Esophagus (tissue), 2 donors: ENCODE data around the gene STAT3. TPM values are rescaled to one million over a fixed set of nuclear protein-coding genes. Genes with fewer than 3 reads are reported as not detected.

Experiments
- H3K27ac ChIP-seq, 2 donors: one replicate each; pipeline ENCODE4 v1.5.1; 2013; ENCODE audit warnings: low read depth in 2 of 2, mild to moderate bottlenecking in 2 of 2, inconsistent platforms in 1 of 2, low read length in 1 of 2, moderate library complexity in 1 of 2
- H3K27me3 ChIP-seq, 2 donors: one replicate each; pipeline ENCODE4 v1.6.1; 2013; ENCODE audit warnings: low read length in 2 of 2, control low read depth in 1 of 2, mild to moderate bottlenecking in 1 of 2; ENCODE audit not compliant: insufficient read depth in 2 of 2, control insufficient read depth in 1 of 2
- H3K36me3 ChIP-seq, 2 donors: one replicate each; pipeline ENCODE4 v1.6.1; 2013; ENCODE audit warnings: low read length in 1 of 2; ENCODE audit not compliant: control insufficient read depth in 2 of 2, insufficient read depth in 2 of 2
- H3K4me1 ChIP-seq, 2 donors: one replicate each; pipeline ENCODE4 v1.6.1; 2013; ENCODE audit warnings: low read length in 1 of 2; ENCODE audit not compliant: control insufficient read depth in 2 of 2, insufficient read depth in 2 of 2
- H3K4me3 ChIP-seq, 2 donors: one replicate each; pipeline ENCODE4 v1.5.1; 2013; ENCODE audit warnings: low read length in 2 of 2, mild to moderate bottlenecking in 2 of 2, low read depth in 1 of 2, moderate library complexity in 1 of 2
- H3K9me3 ChIP-seq, 2 donors: one replicate each; pipeline ENCODE4 v1.6.1; 2013; ENCODE audit warnings: mild to moderate bottlenecking in 2 of 2, low read depth in 1 of 2, low read length in 1 of 2, moderate library complexity in 1 of 2; ENCODE audit not compliant: control insufficient read depth in 2 of 2, insufficient read depth in 1 of 2
- WGBS, 2 donors: extraction: QIAGEN DNeasy Blood & Tissue Kit; methylation state at CpG; one replicate each; pipeline ENCODE4 v1.1.7; 2013; 5-methylcytosine and 5-hydroxymethylcytosine counted together
- polyA plus RNA-seq, 2 donors: library from polyadenylated mRNA; stranded (reverse); fragments of 200-250 nt; gene quantifications; one replicate each; pipeline ENCODE4 v1.2.3, GENCODE V29; 2013
- donor health status: healthy with polysubstance abuse.
- donor health status: Bipolar disorder and iron deficiency.

Gene STAT3
- polyA plus RNA-seq, 2 donors: 30.8 to 64.2 TPM

- Histone ChIP-seq H3K4me3 (no peak overlapping the region), H3K27ac (peak overlapping the region; percentile 62 to 86), H3K27me3 (no peaks in the 10 kb centered on the region), H3K4me1 (no peaks in the 10 kb centered on the region), H3K9me3 (no peaks in the 10 kb centered on the region), H3K36me3 (peaks cover 12 to 22% of the 10 kb centered on the region in 2 donors)
- 20 to 25% methylated on average over 53 to 54 of the region's 54 CpGs for WGBS, 2 donors
These were observed 75.7 kb downstream of the STAT3 start for GRCh38 chr17:42312285-42313130.

- Histone ChIP-seq H3K4me1 (no peaks in the 10 kb centered on the region), H3K4me3 (no peak overlapping the region), H3K36me3 (peaks cover 12 to 22% of the 10 kb centered on the region in 2 donors), H3K27ac (peak overlapping the region; percentile 62 to 86), H3K27me3 (no peaks in the 10 kb centered on the region), H3K9me3 (no peaks in the 10 kb centered on the region)
- 23 to 26% methylated on average over 5 of the region's 5 CpGs for WGBS, 2 donors
These were observed 76.3 kb downstream of the STAT3 start for GRCh38 chr17:42312035-42312284.

- peak overlapping the region; percentile 68 to 86 for H3K27ac ChIP-seq
- H3K9me3 ChIP-seq: no peaks in the 10 kb centered on the region
- H3K36me3 ChIP-seq: peaks cover 12 to 19% of the 10 kb centered on the region in 2 donors
- H3K27me3 ChIP-seq: no peaks in the 10 kb centered on the region
- H3K4me3 ChIP-seq: no peak overlapping the region
- H3K4me1 ChIP-seq: no peaks in the 10 kb centered on the region
- 64% methylated on average over 19 of the region's 19 CpGs for WGBS, 2 donors
These were observed 76.8 kb downstream of the STAT3 start for GRCh38 chr17:42311240-42312034.

GRCh38 chr17:42310787-42311215 is 77.4 kb downstream of the STAT3 start:
- Histone ChIP-seq H3K27me3 (no peaks in the 10 kb centered on the region), H3K27ac (peak overlapping the region in 1 of 2 donors; percentile 68), H3K36me3 (peaks cover 12 to 17% of the 10 kb centered on the region in 2 donors), H3K4me3 (no peak overlapping the region), H3K9me3 (no peaks in the 10 kb centered on the region), H3K4me1 (no peaks in the 10 kb centered on the region)
- WGBS, 2 donors: 69 to 70% methylated on average over 9 of the region's 9 CpGs

GRCh38 chr17:42309986-42310786 is 78.1 kb downstream of the STAT3 start:
- 77 to 79% methylated on average over 19 of the region's 19 CpGs for WGBS, 2 donors
- Histone ChIP-seq H3K9me3 (no peaks in the 10 kb centered on the region), H3K36me3 (peaks cover 12 to 13% of the 10 kb centered on the region in 2 donors), H3K4me3 (no peak overlapping the region), H3K27me3 (no peaks in the 10 kb centered on the region), H3K27ac (peak overlapping the region in 1 of 2 donors; percentile 68), H3K4me1 (no peaks in the 10 kb centered on the region)

- no peaks in the 10 kb centered on the region for H3K4me1 ChIP-seq
- no peak overlapping the region for H3K4me3 ChIP-seq
- no peaks in the 10 kb centered on the region for H3K27me3 ChIP-seq
- no peak overlapping the region for H3K27ac ChIP-seq
- peaks cover 9 to 18% of the 10 kb centered on the region in 2 donors for H3K36me3 ChIP-seq
- WGBS, 2 donors: 86 to 88% methylated on average over 9 of the region's 9 CpGs
- no peaks in the 10 kb centered on the region for H3K9me3 ChIP-seq
These were observed 79.1 kb downstream of the STAT3 start for GRCh38 chr17:42309142-42309541.

GRCh38 chr17:42308446-42308845 is 79.8 kb downstream of the STAT3 start:
- Histone ChIP-seq H3K9me3 (no peaks in the 10 kb centered on the region), H3K4me1 (no peaks in the 10 kb centered on the region), H3K27me3 (no peaks in the 10 kb centered on the region), H3K36me3 (peaks cover 4 to 15% of the 10 kb centered on the region in 2 donors), H3K4me3 (no peak overlapping the region), H3K27ac (no peak overlapping the region)
- WGBS, 2 donors: 81 to 82% methylated on average over 7 of the region's 7 CpGs

GRCh38 chr17:42307362-42307927 is 80.8 kb downstream of the STAT3 start:
- H3K4me1 ChIP-seq: no peaks in the 10 kb centered on the region
- no peaks in the 10 kb centered on the region for H3K27me3 ChIP-seq
- no peaks in the 10 kb centered on the region for H3K9me3 ChIP-seq
- 90 to 92% methylated on average over 17 to 19 of the region's 19 CpGs for WGBS, 2 donors
- H3K36me3 ChIP-seq: peaks cover 8 to 14% of the 10 kb centered on the region in 2 donors
- H3K4me3 ChIP-seq: no peak overlapping the region
- no peak overlapping the region for H3K27ac ChIP-seq

- WGBS, 2 donors: 97 to 98% methylated on average over 5 of the region's 5 CpGs
- no peaks in the 10 kb centered on the region for H3K27me3 ChIP-seq
- H3K36me3 ChIP-seq: peaks cover 15 to 19% of the 10 kb centered on the region in 2 donors
- no peak overlapping the region for H3K27ac ChIP-seq
- H3K9me3 ChIP-seq: no peaks in the 10 kb centered on the region
- H3K4me1 ChIP-seq: no peaks in the 10 kb centered on the region
- H3K4me3 ChIP-seq: no peak overlapping the region
These were observed 81.9 kb downstream of the STAT3 start for GRCh38 chr17:42306385-42306667.
